T47D (cell line): Measurements from ENCODE around the gene RING1.

Source experiments
- DNase-seq, 2 experiments: peaks; one replicate each; pipeline versions ENCODE4 v3.0.0 to v3.0.0-alpha.2; 2011 to 2012; ENCODE audit warnings: low read depth in 1 of 2, low spot score in 1 of 2
- JUND ChIP-seq: IDR thresholded peaks from 2 replicates; pipeline ENCODE4 v1.6.1; 2012; ENCODE audit warnings: low read depth
- in situ Hi-C: cut with HindIII; loops from 2 replicates; pipeline ENCODE4 v1.10.0; 2016; ENCODE audit warnings: low sequenced_read_pairs, low pct_unique_long_range_greater_than_20kb

The RING1 gene

DNA sequence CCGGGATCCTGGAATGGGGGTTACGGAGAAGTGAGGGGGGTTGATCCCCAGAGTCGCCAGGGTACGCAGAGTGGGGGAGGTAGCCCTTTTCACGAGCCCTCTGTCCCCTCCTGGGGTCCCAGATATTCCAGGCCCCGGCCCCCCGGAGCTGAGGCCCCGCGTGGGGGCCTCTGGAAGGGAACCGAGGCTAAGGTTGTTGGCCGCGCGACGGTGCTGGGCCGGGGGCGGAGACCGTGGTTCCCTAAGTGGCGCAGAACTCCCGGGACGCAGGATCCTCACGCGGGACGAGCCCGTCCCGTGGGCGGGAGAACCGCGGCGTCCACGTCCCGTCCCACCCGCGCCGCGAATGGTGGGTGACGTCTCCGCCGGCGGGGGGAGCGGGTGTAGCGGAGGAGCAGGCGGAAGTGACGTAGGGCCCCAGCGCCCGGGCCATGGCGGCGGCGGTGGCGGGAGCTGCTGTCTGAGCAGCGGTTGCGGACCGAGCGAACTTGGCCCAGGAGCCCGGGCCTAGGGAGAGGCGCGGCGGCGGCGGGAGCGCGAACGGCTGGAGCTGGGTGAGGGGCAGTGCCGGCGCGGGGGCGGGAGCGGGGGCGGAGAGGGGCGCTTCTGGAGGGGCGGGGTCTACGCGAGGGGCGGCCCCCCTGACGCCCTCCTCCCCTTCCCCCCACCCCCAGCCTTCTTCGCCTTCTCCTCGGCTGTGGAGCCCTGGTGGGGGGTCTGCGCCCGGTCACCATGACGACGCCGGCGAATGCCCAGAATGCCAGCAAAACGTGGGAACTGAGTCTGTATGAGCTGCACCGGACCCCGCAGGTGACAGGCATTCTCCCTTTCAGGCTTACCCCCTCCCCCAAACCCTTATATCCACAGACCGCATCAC, at the start of gene RING1:
Gene RING1 (plus strand): TSS at position 410 of the 877 bp plus-strand sequence. CDS start 323 bp downstream, at position 733.
- DNase-seq: peak; percentile 91 to 94
- TF ChIP-seq JUND: no peak
- in situ Hi-C loops: no loop called here

DNA sequence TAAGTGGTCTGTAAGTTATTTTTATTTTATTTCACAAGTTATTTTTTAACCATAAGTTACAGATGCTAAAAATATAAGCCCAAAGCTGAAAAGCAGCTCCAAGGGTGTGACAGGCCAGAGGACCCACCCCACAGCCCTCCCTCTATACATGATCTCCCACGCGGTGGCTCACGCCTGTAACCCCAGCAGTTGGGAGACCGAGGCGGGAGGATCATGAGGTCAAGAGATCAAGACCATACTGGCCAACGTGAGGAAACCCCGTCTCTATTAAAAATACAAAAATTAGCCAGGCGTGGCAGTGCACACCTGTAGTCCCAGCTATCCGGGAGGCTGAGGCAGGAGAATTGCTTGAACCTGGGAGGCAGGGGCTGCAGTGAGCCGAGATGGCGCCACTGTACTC, 48.2 kb upstream of the RING1 start:
- in situ Hi-C loops: no loop called here
- TF ChIP-seq JUND: no peak
- no peak for DNase-seq

DNA sequence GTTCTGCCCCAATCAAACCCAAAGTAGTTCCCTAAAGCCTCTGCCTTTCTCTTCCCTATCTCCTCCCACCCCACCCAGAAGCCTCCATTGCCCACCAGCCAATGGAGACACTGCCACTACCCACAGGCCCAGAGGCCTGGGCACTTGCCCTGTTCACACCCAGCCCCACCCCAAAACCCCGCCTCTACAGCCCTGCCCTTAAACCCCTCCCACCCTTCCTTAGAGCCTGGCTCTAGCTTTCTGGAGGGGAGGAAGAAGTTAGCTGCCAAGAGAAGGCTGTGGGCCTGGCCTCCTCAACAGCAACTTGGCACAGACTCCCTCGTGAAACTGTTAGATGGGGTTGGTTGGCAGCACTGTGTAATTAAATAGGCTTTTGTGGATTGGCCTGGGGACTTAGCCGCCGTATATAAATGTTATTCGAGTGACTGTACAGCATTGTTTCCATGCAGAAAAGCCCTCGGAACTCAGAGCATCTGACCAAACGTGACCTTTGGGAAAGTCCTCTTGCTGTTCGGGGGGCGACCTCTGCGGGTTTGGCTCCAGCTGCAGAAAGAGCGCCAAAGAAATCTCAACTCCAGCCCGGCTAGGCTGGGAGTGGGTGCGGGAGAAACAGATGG, 47.5 kb upstream of the RING1 start:
- in situ Hi-C loops: no loop called here
- peak in 1 of 2 experiments; percentile 63 for DNase-seq
- TF ChIP-seq JUND: no peak

DNA sequence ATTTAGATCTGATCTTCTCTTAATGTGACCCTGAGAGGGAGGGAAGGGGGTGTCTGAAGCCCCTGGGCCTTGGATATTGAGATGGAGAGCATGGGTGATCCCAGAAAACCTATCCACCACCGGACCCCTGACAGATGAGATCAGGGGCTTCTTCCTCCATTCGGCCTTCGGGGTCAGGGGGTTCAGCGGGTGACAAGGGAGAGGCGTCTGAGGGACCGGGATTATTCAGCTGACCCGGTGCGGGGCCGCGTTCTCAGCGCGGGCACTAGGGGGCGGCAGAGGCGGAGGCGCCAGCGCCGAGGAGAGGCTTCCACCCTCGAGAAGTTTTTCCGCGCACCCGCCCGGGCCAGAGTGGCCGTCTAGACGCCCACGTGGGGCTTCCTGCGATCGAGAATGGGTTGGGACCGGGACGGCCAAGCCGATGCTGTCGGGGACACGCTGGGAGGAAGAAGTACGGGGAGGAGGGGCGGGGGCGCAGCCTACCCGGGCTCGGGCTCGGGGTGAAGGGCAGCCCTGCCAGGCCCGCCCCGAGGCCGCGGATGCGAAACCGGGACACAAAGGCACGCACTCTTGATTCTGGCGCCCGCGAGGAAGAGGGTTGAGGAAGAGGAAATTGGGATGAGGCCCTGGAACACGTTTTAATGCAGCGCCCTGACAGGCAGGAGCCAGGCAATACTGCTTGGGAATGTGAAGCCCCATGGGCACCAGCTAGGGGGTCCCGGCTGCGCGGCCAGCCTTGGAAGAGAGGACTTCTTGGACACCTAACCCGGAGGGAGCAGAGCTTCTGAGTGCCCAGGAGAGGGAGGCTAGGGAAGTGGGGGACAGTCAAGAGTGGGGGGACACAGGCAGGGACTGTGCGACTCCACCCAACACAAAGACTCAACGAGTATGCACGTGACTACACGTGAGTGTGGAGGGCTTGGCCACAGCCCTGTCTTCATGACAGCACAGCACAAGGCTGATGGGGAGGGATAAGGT, 46.7 kb upstream of the RING1 start:
- in situ Hi-C loops: no loop called here
- TF ChIP-seq JUND: no peak
- DNase-seq: peak; percentile 74 to 86

DNA sequence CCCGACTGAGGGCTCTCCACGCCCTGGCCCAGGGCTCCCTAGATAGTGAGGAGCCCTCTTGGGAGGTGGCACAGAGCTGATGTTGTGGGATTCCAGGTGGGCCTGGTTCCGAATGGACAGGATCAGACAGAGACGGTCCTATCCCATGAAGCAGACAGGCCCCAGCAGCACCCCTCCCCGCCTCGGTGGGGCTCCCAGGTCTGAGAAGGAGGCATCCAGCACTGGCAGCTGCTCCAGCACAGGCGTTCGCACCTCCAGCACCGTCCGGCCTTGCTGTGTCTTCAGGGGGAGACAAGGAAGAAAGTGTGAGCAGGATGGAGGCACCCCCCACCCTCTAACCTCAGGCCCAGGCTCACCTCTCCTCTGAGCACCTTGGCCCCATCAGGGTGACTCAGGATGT, 44.8 kb upstream of the RING1 start:
- in situ Hi-C loops: no loop called here
- TF ChIP-seq JUND: no peak
- no peak for DNase-seq

DNA sequence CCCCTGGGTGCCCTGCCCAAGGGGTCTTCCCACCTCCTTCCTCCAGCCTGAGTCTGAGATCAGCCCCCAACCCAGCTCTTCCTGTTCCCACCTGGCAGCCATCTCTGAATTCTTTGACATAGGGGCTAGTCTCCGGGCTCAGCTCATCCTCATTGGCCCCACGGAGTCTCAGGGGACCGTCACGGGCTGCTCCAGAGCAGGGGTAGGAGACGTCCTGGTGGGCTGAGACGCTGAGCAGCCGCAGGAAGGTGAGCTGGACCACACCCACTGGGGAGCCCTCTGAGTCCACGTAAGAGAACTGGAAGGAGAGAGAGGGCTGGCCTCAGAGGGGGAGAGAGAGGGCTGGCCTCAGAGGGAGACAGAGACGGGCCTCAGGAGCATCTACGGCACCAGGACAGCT, 44.1 kb upstream of the RING1 start:
- in situ Hi-C loops: no loop called here
- DNase-seq: no peak
- no peak for TF ChIP-seq JUND

DNA sequence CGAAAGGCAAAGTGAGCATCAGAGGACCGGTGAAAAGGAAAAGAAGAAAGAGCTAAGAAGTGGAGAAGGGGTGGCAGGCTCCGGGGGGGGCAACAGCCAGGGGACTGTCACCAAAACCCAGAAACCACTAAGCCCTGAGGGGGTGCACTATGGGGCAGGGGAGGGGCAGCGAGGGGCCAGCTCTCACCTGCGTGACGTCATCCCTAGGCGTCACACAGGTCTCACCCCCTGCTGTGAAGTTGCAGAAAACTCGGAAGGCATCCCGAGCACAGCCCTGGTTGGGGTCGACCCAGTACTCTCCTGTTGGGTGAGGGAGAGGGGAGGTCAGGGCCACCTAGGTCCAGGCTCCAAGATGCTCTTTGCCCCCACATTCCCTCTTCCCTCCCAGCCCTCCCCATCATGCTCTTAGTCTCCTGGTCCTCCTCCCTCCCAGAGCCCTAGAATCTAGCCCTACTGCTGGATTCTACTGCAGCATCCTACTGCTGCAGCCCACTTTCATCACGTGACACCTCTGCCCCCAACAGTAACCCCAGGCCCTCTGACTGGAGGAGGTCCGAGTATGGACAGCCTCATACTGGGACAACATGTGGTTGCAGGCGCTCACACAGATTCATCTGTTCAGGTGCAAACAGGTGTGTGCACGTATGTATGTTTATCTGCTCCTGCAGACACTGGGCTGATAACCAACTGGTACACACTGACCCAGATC, 43.5 kb upstream of the RING1 start:
- TF ChIP-seq JUND: no peak

DNA sequence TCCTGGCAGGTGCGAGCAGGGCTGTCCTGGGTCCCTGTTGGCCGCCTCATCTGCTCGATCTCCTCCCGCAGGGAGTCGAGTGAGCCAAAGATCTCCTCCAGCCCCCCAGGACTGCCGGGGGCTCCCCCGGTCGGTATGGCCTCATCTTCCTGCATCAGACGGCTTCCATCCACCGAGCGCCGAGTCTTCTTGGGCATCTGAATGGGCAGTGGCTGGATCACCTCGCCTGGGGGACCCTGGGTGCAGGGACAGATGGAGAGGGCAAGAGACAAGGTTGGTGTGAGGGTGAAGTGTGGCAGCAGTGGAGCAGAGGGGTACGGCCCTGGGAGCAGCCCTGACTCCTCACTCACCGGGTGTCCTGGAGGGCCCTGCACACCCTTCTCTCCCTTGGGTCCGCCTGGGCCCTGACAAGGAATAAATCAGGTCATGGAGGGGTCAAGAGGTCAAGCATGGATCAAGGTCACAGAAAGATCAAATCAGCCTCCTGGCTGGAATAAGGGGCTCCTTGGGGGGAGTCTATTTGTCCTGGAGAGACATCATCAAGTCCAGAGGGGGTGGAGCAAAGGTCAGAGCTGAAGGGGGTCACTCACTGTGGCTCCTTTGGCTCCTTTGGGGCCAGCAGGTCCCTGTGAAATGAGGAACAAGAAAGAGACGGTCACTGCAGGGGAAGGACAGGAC, 42.6 kb upstream of the RING1 start:
- in situ Hi-C loops: no loop called here
- TF ChIP-seq JUND: no peak
- no peak for DNase-seq

More for the DNA sequence above, 43.5 kb upstream of the RING1 start:
- no peak for DNase-seq
- in situ Hi-C loops: no loop called here

DNA sequence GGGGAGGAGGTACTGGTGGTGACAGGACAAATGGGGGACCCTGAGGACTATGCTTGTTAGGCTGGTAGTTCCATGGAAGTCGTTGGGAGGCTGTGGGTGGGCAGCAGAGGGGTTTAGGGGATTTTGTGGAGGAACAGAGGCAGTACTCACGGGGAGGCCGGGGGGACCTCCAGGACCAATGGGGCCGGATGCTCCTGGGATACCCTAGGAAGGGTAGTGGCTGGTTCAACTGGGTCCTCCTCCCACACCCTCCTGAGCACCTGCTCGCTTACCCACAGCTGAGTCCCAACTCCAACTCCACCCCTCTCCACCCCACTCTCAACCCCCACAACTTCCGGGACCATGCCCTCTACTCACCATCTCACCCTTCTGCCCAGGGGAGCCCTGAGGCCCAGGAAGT, 41.9 kb upstream of the RING1 start:
- in situ Hi-C loops: no loop called here
- DNase-seq: no peak
- no peak for TF ChIP-seq JUND

DNA sequence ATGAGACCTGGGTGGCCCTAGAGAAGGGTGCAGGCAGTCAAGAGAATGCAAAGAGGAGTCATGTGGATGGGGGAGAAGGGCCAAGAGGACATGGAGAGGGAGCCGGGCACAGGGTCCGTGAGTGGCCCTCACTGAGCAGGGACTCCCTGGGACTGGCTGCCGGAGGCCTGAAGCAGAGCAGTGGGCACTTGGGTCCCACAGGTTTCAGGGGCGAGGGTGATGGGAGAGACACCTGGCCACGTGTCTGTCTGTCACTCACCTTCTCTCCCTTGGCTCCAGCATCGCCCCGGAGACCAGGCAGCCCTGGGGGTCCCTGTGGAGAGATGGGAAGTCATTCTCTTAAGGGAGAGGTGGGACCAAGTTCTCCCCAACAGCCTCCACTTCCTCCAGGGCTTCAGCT, 41.5 kb upstream of the RING1 start:
- no peak for DNase-seq
- TF ChIP-seq JUND: no peak
- in situ Hi-C loops: no loop called here
